ENCODE results near the gene SVOP.

SVOP gene

GRCh38 chr12:108985750-108986149, 35.1 kb downstream of the SVOP start:
- H3K4me3 ChIP-seq (ENCODE audit: low read length) = no peak overlapping the region
- 0 out of 2 replicates have a peak, but pooled peaks cover 4% of the 10 kb centered on the region for H3K9me3 ChIP-seq (ENCODE audit: insufficient read depth, low read depth, low read length)
- no peaks in the 10 kb centered on the region for H3K4me1 ChIP-seq (ENCODE audit: insufficient read depth, low read length)
- H3K27ac ChIP-seq (ENCODE audit: low read length) = no peak overlapping the region
- no peaks in the 10 kb centered on the region for H3K27me3 ChIP-seq (ENCODE audit: insufficient read depth, low read length)
- no peak overlapping the region for H3K9ac ChIP-seq (ENCODE audit: low read depth, low read length)
- no peaks in the 10 kb centered on the region for H3K36me3 ChIP-seq (ENCODE audit: insufficient read depth, low read depth, low read length)

GRCh38 chr12:108983227-108983626, 37.6 kb downstream of the SVOP start:
- Histone ChIP-seq H3K4me1 (ENCODE audit: insufficient read depth, low read length) (no peaks in the 10 kb centered on the region), H3K36me3 (ENCODE audit: insufficient read depth, low read depth, low read length) (no peaks in the 10 kb centered on the region), H3K9me3 (ENCODE audit: insufficient read depth, low read depth, low read length) (0 out of 2 replicates have a peak, but pooled peaks cover 4% of the 10 kb centered on the region)

DNA sequence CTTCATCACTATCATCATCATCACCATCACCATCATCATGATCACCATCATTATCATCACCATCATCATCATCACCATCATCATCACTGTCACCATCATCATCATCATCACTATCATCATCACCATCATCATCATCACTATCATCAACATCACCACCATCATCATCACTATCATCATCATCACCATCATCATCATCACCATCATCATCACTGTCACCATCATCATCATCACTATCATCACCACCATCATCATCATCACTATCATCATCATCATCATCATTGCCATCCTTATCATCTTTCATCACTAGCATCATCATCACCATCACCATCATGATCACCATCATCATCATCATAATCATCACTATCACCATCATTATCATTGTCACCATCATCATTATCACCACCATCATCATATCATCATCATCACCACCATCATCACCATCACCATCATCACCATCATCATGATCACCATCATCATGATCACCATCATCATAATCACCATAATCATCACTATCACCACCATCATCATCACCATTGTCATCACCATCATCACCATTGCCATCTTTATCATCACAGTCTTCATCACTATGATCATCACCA, 38.1 kb downstream of the SVOP start:
- no peaks in the 10 kb centered on the region for H3K4me1 ChIP-seq (ENCODE audit: insufficient read depth, low read length)
- H3K27ac ChIP-seq (ENCODE audit: low read length) = no peak overlapping the region
- no peaks in the 10 kb centered on the region for H3K36me3 ChIP-seq (ENCODE audit: insufficient read depth, low read depth, low read length)
- no peak overlapping the region for H3K4me3 ChIP-seq (ENCODE audit: low read length)
- no peak overlapping the region for H3K9ac ChIP-seq (ENCODE audit: low read depth, low read length)
- no peaks in the 10 kb centered on the region for H3K27me3 ChIP-seq (ENCODE audit: insufficient read depth, low read length)
- 0 out of 2 replicates have a peak, but pooled peaks cover 4% of the 10 kb centered on the region for H3K9me3 ChIP-seq (ENCODE audit: insufficient read depth, low read depth, low read length)

More at GRCh38 chr12:108983227-108983626, 37.6 kb downstream of the SVOP start:
- no peak overlapping the region for H3K4me3 ChIP-seq (ENCODE audit: low read length)
- no peak overlapping the region for H3K9ac ChIP-seq (ENCODE audit: low read depth, low read length)
- H3K27ac ChIP-seq (ENCODE audit: low read length) = no peak overlapping the region
- no peaks in the 10 kb centered on the region for H3K27me3 ChIP-seq (ENCODE audit: insufficient read depth, low read length)

- Histone ChIP-seq H3K36me3 (ENCODE audit: insufficient read depth, low read depth, low read length) (no peaks in the 10 kb centered on the region), H3K4me1 (ENCODE audit: insufficient read depth, low read length) (no peaks in the 10 kb centered on the region), H3K4me3 (ENCODE audit: low read length) (no peak overlapping the region), H3K27ac (ENCODE audit: low read length) (no peak overlapping the region), H3K9ac (ENCODE audit: low read depth, low read length) (no peak overlapping the region), H3K27me3 (ENCODE audit: insufficient read depth, low read length) (no peaks in the 10 kb centered on the region), H3K9me3 (ENCODE audit: insufficient read depth, low read depth, low read length) (0 out of 2 replicates have a peak, but pooled peaks cover 4% of the 10 kb centered on the region)
Measured at GRCh38 chr12:108981835-108982234, 39.0 kb downstream of the SVOP start.

GRCh38 chr12:108980831-108981618, 39.8 kb downstream of the SVOP start:
- no peaks in the 10 kb centered on the region for H3K27me3 ChIP-seq (ENCODE audit: insufficient read depth, low read length)

GRCh38 chr12:108977360-108977759, 43.5 kb downstream of the SVOP start:
- H3K4me1 ChIP-seq (ENCODE audit: insufficient read depth, low read length) = no peaks in the 10 kb centered on the region
- H3K4me3 ChIP-seq (ENCODE audit: low read length) = no peak overlapping the region
- no peaks in the 10 kb centered on the region for H3K27me3 ChIP-seq (ENCODE audit: insufficient read depth, low read length)
- no peak overlapping the region for H3K27ac ChIP-seq (ENCODE audit: low read length)
- H3K9me3 ChIP-seq (ENCODE audit: insufficient read depth, low read depth, low read length) = 0 out of 2 replicates have a peak, but pooled peaks cover 3% of the 10 kb centered on the region
- H3K36me3 ChIP-seq (ENCODE audit: insufficient read depth, low read depth, low read length) = no peaks in the 10 kb centered on the region
- no peak overlapping the region for H3K9ac ChIP-seq (ENCODE audit: low read depth, low read length)

More at GRCh38 chr12:108980831-108981618, 39.8 kb downstream of the SVOP start:
- Histone ChIP-seq H3K4me1 (ENCODE audit: insufficient read depth, low read length) (no peaks in the 10 kb centered on the region), H3K9me3 (ENCODE audit: insufficient read depth, low read depth, low read length) (0 out of 2 replicates have a peak, but pooled peaks cover 4% of the 10 kb centered on the region), H3K9ac (ENCODE audit: low read depth, low read length) (no peak overlapping the region), H3K36me3 (ENCODE audit: insufficient read depth, low read depth, low read length) (no peaks in the 10 kb centered on the region), H3K4me3 (ENCODE audit: low read length) (no peak overlapping the region), H3K27ac (ENCODE audit: low read length) (no peak overlapping the region)

- Histone ChIP-seq H3K4me1 (ENCODE audit: insufficient read depth, low read length) (no peaks in the 10 kb centered on the region), H3K9ac (ENCODE audit: low read depth, low read length) (no peak overlapping the region), H3K9me3 (ENCODE audit: insufficient read depth, low read depth, low read length) (no peaks in the 10 kb centered on the region), H3K4me3 (ENCODE audit: low read length) (no peak overlapping the region), H3K36me3 (ENCODE audit: insufficient read depth, low read depth, low read length) (no peaks in the 10 kb centered on the region), H3K27me3 (ENCODE audit: insufficient read depth, low read length) (no peaks in the 10 kb centered on the region), H3K27ac (ENCODE audit: low read length) (no peak overlapping the region)
Measured at GRCh38 chr12:108975024-108975593, 45.8 kb downstream of the SVOP start.

- no peak overlapping the region for H3K9ac ChIP-seq (ENCODE audit: low read depth, low read length)
- no peaks in the 10 kb centered on the region for H3K4me1 ChIP-seq (ENCODE audit: insufficient read depth, low read length)
- no peaks in the 10 kb centered on the region for H3K36me3 ChIP-seq (ENCODE audit: insufficient read depth, low read depth, low read length)
- no peaks in the 10 kb centered on the region for H3K9me3 ChIP-seq (ENCODE audit: insufficient read depth, low read depth, low read length)
- H3K4me3 ChIP-seq (ENCODE audit: low read length) = no peak overlapping the region
- H3K27ac ChIP-seq (ENCODE audit: low read length) = no peak overlapping the region
- no peaks in the 10 kb centered on the region for H3K27me3 ChIP-seq (ENCODE audit: insufficient read depth, low read length)
Measured at GRCh38 chr12:108973629-108974152, 47.2 kb downstream of the SVOP start.

GRCh38 chr12:108972358-108972757, 48.5 kb downstream of the SVOP start:
- Histone ChIP-seq H3K4me3 (ENCODE audit: low read length) (no peak overlapping the region), H3K27me3 (ENCODE audit: insufficient read depth, low read length) (no peaks in the 10 kb centered on the region), H3K36me3 (ENCODE audit: insufficient read depth, low read depth, low read length) (no peaks in the 10 kb centered on the region), H3K27ac (ENCODE audit: low read length) (no peak overlapping the region), H3K4me1 (ENCODE audit: insufficient read depth, low read length) (no peaks in the 10 kb centered on the region), H3K9ac (ENCODE audit: low read depth, low read length) (no peak overlapping the region), H3K9me3 (ENCODE audit: insufficient read depth, low read depth, low read length) (no peaks in the 10 kb centered on the region)

- Histone ChIP-seq H3K9me3 (ENCODE audit: insufficient read depth, low read depth, low read length) (no peaks in the 10 kb centered on the region), H3K9ac (ENCODE audit: low read depth, low read length) (no peak overlapping the region), H3K27ac (ENCODE audit: low read length) (no peak overlapping the region)
Measured at GRCh38 chr12:108969622-108970021, 51.2 kb downstream of the SVOP start.

GRCh38 chr12:108967869-108968540, 52.9 kb downstream of the SVOP start:
- H3K36me3 ChIP-seq (ENCODE audit: insufficient read depth, low read depth, low read length) = no peaks in the 10 kb centered on the region
- H3K9me3 ChIP-seq (ENCODE audit: insufficient read depth, low read depth, low read length) = no peaks in the 10 kb centered on the region
- no peaks in the 10 kb centered on the region for H3K4me1 ChIP-seq (ENCODE audit: insufficient read depth, low read length)
- H3K4me3 ChIP-seq (ENCODE audit: low read length) = no peak overlapping the region
- H3K27ac ChIP-seq (ENCODE audit: low read length) = no peak overlapping the region
- H3K9ac ChIP-seq (ENCODE audit: low read depth, low read length) = no peak overlapping the region
- no peaks in the 10 kb centered on the region for H3K27me3 ChIP-seq (ENCODE audit: insufficient read depth, low read length)

More at GRCh38 chr12:108969622-108970021, 51.2 kb downstream of the SVOP start:
- H3K4me1 ChIP-seq (ENCODE audit: insufficient read depth, low read length) = no peaks in the 10 kb centered on the region
- H3K27me3 ChIP-seq (ENCODE audit: insufficient read depth, low read length) = no peaks in the 10 kb centered on the region
- H3K4me3 ChIP-seq (ENCODE audit: low read length) = no peak overlapping the region
- no peaks in the 10 kb centered on the region for H3K36me3 ChIP-seq (ENCODE audit: insufficient read depth, low read depth, low read length)

Measured in iPS-20b (cell line).